Peyer's patch (tissue), 4 donors: ENCODE measurements around the gene MAD1L1.

Experiments
- CTCF ChIP-seq, 6 experiments: fragments of 450-650 bp in 4 of 6; fragments of 200-600 bp in 2 of 6; sonication (generic) in 1 of 6; IDR thresholded peaks; one replicate each; pipeline ENCODE4 v1.5.1; 2017 to 2019; ENCODE audit warnings: antibody characterized with exemption in 6 of 6, mild to moderate bottlenecking in 3 of 6, moderate library complexity in 1 of 6
- POLR2A ChIP-seq, 2 donors: fragments of 450-650 bp; IDR thresholded peaks; one replicate each; pipeline ENCODE4 v1.5.1; 2017; ENCODE audit warnings: antibody characterized with exemption in 2 of 2, mild to moderate bottlenecking in 2 of 2, moderate library complexity in 2 of 2

DNA sequence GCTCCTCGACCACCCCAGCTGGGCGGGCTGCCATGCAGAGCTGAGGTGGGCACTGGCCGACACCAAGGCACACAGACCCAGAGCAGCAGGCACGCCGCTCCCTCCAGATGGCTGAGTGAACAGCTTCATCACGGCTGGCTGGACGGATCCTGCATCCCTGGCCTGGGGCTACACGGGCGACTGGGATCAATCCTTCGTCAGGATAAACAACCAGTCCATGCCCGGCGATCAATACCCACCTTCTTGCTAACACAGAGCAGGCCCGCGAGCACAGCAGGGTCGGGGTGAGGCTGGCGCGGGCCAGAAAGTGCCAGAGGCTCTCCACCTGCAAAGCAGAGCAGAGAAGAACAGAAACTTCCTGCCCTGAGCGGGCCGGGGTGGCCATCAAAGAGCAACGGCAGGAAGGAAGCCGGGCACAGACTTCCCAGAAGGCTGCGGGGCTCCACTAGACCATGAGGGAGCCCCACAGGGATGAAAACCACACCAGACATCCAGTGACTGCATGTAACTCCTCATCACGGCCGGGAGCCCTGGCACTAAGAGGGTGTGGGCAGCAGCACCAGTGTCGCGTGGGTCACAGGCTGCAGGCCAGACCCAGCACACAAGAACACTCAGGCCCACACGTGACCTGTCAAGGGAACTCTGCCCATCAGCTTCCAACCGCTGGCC lies 166.4 kb downstream of the MAD1L1 start:
- TF ChIP-seq CTCF (IDR thresholded peaks at IDR 0.05) (no peak), POLR2A (IDR thresholded peaks at IDR 0.05) (no peak)
